MG63 (cell line): ENCODE data around the gene UNCX. TPM values are rescaled to one million over a fixed set of nuclear protein-coding genes. Genes with fewer than 3 reads are reported as not detected.
"Not testable (repeated sequence)": the region's sequence is repeated elsewhere in the genome, so short reads cannot be mapped to it uniquely, and the experiment has no call there.

ENCODE experiments used
- DNase-seq: peaks from one replicate; pipeline ENCODE4 v3.0.0-alpha.2; 2020
- H3K27me3 ChIP-seq: fragments of 250-450 bp; sonication (Bioruptor Pico); 2 replicates; pipeline ENCODE4 v1.5.1; 2020; ENCODE audit warnings: mild to moderate bottlenecking, moderate library complexity
- H3K36me3 ChIP-seq: fragments of 250-450 bp; sonication (Bioruptor Pico); 2 replicates; pipeline ENCODE4 v1.5.1; 2020; ENCODE audit warnings: mild to moderate bottlenecking, moderate library complexity
- H3K4me3 ChIP-seq: fragments of 250-450 bp; sonication (Bioruptor Pico); 2 replicates; pipeline ENCODE4 v1.5.1; 2020; ENCODE audit warnings: mild to moderate bottlenecking, moderate library complexity
- H3K9me3 ChIP-seq: fragments of 250-450 bp; sonication (Bioruptor Pico); 2 replicates; pipeline ENCODE4 v1.5.1; 2020; ENCODE audit warnings: mild to moderate bottlenecking, moderate library complexity
- total RNA-seq: library from RNA; depleted of rRNA; stranded (reverse); fragments of >200 nt; shearing (Covaris generic); gene quantifications from 2 replicates; pipeline ENCODE4 v1.2.3, GENCODE V29; 2014; ENCODE audit warnings: low replicate concordance

Gene UNCX
- total RNA-seq, 1 experiment from 2014 or later: not detected

- no peaks in the 10 kb centered on the region; the same call in 1 of the 2 replicates for H3K27me3 ChIP-seq
- H3K4me3 ChIP-seq: no peak overlapping the region
- H3K9me3 ChIP-seq: no peaks in the 10 kb centered on the region
- no peaks in the 10 kb centered on the region for H3K36me3 ChIP-seq
- peak; percentile 33 for DNase-seq
Measured at GRCh38 chr7:1210321-1210978, 22.2 kb upstream of the UNCX start.

DNA sequence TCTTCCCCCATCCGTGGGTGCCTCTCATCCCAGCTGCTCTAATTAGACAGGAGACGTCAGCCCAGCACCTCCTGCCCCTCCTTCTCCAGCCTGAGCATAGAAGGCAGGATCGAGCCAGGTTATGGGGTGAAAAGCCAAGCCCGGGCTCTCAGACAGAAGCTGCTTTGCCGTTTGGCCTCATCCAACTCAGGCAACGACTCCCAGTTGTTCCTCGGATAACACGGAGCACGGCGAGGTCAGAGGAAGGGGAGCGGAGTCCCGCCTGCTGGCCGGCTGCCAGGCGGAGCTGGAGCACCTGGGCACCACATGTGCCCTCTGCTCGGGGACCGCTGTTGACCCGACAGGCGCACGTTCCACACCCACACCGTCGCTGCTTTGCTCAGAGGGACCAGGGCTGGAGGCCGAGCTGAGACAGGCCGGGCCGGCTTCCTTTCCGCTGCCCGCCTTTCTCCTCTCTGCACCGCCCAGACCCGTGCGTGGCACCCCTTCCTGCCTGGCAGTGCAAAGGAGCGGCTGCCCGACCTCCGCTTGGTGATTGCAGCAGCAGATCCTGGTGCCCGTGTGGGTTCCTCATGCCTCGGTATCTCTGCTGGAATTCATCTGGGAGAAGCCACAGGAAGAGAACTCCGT lies 21.6 kb upstream of the UNCX start:
- Histone ChIP-seq H3K4me3 (no peak overlapping the region), H3K9me3 (no peaks in the 10 kb centered on the region), H3K36me3 (no peaks in the 10 kb centered on the region), H3K27me3 (no peaks in the 10 kb centered on the region; the same call in 1 of the 2 replicates)
- DNase-seq: no peak

DNA sequence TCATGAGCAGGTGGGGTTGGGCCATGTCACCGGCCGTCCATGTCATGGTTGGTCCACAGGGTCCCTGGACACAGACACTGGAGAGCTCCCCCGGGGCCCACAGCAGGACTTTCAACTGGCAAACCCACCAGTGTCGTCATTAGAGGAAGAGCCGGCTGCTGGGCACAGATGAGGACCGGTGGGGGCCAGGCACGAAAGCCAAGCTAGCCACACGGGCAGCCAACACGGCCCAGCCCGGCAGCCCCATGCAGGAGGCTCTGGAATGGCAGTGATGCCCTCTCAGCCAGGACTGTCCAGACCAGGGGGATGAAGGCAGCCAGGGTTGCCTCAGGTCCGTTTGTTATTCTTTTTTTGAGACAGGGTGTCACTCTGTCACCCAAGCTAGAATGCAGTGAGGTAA lies 21.1 kb upstream of the UNCX start:
- H3K27me3 ChIP-seq: no peaks in the 10 kb centered on the region; the same call in 1 of the 2 replicates
- no peak overlapping the region for H3K4me3 ChIP-seq
- H3K36me3 ChIP-seq: no peaks in the 10 kb centered on the region
- H3K9me3 ChIP-seq: no peaks in the 10 kb centered on the region
- no peak for DNase-seq

DNA sequence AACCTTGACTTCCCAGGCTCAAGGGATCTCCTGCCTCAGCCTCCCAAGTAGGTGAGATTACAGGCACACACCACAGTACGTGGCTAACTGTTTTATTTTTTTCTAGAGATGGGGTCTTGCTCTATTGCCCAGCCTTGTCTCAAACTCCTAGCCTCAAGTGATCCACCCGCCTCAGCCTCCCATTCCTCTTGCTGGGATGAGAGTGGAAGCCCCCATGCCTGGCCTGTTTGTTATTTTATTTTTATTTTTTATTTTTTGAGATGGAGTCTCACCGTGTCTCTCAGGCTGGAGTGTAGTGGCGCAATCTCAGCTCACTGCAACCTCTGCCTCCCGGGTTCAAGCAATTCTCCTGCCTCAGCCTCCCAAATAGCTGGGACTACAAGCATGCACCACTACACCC lies 20.6 kb upstream of the UNCX start:
- not testable (repeated sequence) for H3K27me3 ChIP-seq, H3K36me3 ChIP-seq, H3K4me3 ChIP-seq, DNase-seq, H3K9me3 ChIP-seq

DNA sequence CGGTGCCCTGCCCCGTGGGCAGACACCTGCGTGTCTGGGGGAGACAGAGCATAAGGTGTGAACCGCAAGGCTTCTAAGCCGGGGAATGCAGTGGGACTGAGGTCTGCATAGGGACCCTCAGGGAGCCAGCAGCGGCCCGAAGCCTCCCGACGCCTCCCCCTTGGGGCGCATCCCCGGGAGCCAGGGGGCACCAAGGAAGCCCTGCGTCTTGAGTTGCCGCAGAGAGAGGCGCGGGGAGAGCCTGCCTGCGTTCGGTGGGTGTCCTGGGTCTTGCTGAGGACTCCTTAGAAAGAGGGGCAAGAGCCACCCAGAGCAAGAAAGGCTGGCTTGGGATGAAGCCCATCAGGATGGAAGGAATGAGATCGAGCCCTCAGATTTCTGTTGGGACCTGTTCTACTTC lies 18.2 kb upstream of the UNCX start:
- Histone ChIP-seq H3K4me3 (no peak overlapping the region), H3K9me3 (no peaks in the 10 kb centered on the region), H3K36me3 (no peaks in the 10 kb centered on the region), H3K27me3 (no peaks in the 10 kb centered on the region; the same call in 1 of the 2 replicates)
- no peak for DNase-seq

- no peaks in the 10 kb centered on the region; the same call in 1 of the 2 replicates for H3K27me3 ChIP-seq
- H3K9me3 ChIP-seq: no peaks in the 10 kb centered on the region
- DNase-seq: no peak
- no peaks in the 10 kb centered on the region for H3K36me3 ChIP-seq
- no peak overlapping the region for H3K4me3 ChIP-seq
Measured at GRCh38 chr7:1218541-1219165, 14.0 kb upstream of the UNCX start.

GRCh38 chr7:1219498-1219897 lies 13.2 kb upstream of the UNCX start:
- Histone ChIP-seq H3K4me3 (no peak overlapping the region), H3K27me3 (no peaks in the 10 kb centered on the region; the same call in 1 of the 2 replicates), H3K36me3 (no peaks in the 10 kb centered on the region), H3K9me3 (no peaks in the 10 kb centered on the region)
- DNase-seq: no peak

DNA sequence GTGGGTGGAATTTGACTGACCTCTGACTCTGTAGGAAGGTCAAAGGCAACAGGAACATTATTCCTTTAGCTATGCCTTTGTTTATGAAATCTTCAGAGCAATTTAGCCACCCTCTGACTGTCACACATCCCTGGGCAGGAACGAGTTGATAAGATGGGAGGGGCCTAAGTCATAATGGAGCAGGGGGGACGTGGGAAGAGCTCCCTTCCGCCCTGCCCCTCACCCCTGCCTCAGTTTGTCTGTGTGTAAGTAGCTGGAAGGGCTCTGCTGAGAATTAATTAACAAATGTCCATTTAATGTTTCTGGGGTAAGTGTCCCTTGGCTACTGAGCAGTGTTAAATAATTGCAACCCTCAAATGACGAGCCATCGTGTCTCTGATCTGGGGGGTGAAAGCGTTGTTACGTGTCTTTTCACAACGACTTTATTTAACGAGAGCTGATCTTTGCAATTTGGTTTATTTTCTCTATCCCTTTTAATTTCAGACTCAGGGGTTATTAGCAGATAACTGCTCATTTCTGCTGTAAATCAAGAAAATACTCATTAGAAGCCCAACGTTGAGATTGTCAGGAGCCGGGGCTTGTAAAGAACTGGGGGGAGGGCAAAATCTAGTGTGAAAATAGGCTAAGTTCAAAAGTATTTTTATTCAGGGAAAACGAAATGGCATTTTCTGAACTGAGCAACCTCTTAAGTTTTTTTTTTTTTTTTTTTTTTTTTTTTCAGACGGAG lies 12.5 kb upstream of the UNCX start:
- DNase-seq: no peak
- no peaks in the 10 kb centered on the region for H3K27me3 ChIP-seq

GRCh38 chr7:1220977-1221745 lies 11.5 kb upstream of the UNCX start:
- Histone ChIP-seq H3K27me3 (peaks cover 2% of the 10 kb centered on the region; the same call in 1 of the 2 replicates), H3K9me3 (no peaks in the 10 kb centered on the region), H3K36me3 (no peaks in the 10 kb centered on the region), H3K4me3 (no peak overlapping the region)
- no peak for DNase-seq

More for the DNA sequence above, 12.5 kb upstream of the UNCX start:
- no peaks in the 10 kb centered on the region for H3K9me3 ChIP-seq
- no peak overlapping the region for H3K4me3 ChIP-seq
- no peaks in the 10 kb centered on the region for H3K36me3 ChIP-seq

GRCh38 chr7:1223196-1223981 lies 9.3 kb upstream of the UNCX start:
- no peaks in the 10 kb centered on the region for H3K36me3 ChIP-seq
- H3K4me3 ChIP-seq: no peak overlapping the region
- H3K27me3 ChIP-seq: peaks cover 2% of the 10 kb centered on the region; the same call in 1 of the 2 replicates
- H3K9me3 ChIP-seq: no peaks in the 10 kb centered on the region
- DNase-seq: no peak

GRCh38 chr7:1224086-1224716 lies 8.5 kb upstream of the UNCX start:
- Histone ChIP-seq H3K4me3 (no peak overlapping the region), H3K36me3 (no peaks in the 10 kb centered on the region), H3K9me3 (no peaks in the 10 kb centered on the region), H3K27me3 (peaks cover 2% of the 10 kb centered on the region; the same call in 1 of the 2 replicates)
- no peak for DNase-seq

DNA sequence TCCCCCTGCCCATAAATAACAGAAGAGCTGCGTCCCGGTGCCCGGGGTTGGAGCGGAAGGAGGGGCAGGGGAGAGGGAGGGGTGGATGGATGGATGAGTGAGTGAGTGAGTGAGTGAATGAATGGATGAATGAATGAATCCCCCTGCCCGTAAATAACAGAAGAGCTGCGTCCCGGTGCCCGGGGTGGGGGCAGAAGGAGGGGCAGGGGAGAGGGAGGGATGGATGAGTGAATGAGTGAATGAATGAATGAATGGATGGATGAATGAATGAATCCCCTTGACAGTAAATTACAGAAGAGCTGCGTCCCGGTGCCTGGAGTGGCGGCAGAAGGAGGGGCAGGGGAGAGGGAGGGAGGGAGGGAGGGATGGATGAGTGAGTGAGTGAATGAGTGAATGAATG lies 7.6 kb upstream of the UNCX start:
- Histone ChIP-seq H3K27me3 (peaks cover 2% of the 10 kb centered on the region; the same call in 1 of the 2 replicates), H3K36me3 (no peaks in the 10 kb centered on the region), H3K9me3 (no peaks in the 10 kb centered on the region), H3K4me3 (no peak overlapping the region)
- no peak for DNase-seq

- no peaks in the 10 kb centered on the region for H3K36me3 ChIP-seq
- no peaks in the 10 kb centered on the region for H3K9me3 ChIP-seq
- DNase-seq: no peak
- no peak overlapping the region for H3K4me3 ChIP-seq
- H3K27me3 ChIP-seq: peaks cover 2% of the 10 kb centered on the region; the same call in 1 of the 2 replicates
Measured at GRCh38 chr7:1225441-1226185, 7.1 kb upstream of the UNCX start.

GRCh38 chr7:1226186-1226901 lies 6.3 kb upstream of the UNCX start:
- Histone ChIP-seq H3K36me3 (no peaks in the 10 kb centered on the region), H3K27me3 (peaks cover 8% of the 10 kb centered on the region), H3K4me3 (no peak overlapping the region), H3K9me3 (no peaks in the 10 kb centered on the region)
- no peak for DNase-seq
